SK-N-MC (cell line): ENCODE measurements around the gene LIF.

Experiments
- EZH2 ChIP-seq: fragments of 200-600 bp; sonication (generic); IDR thresholded peaks from one replicate; pipeline ENCODE4 v1.6.1; 2017; ENCODE audit warnings: antibody characterized with exemption
- POLR2AphosphoS5 ChIP-seq: IDR thresholded peaks from 2 replicates; pipeline ENCODE4 v1.6.1; 2012; ENCODE audit warnings: mild to moderate bottlenecking, low read depth, low read length, borderline replicate concordance

- TF ChIP-seq POLR2AphosphoS5 = no peak
- no peak for TF ChIP-seq EZH2
These were observed 36.8 kb upstream of the LIF start for GRCh38 chr22:30283342-30283741.
